Measurements from ENCODE around the gene MMP23B.

MMP23B gene

GRCh38 chr1:1680031-1680911 is 48.3 kb downstream of the MMP23B start:
- Histone ChIP-seq H3K4me3 (ENCODE audit: low read length) (no peak overlapping the region), H3K9me3 (replicated peaks; ENCODE audit: low read length) (no peaks in the 10 kb centered on the region), H3K27me3 (ENCODE audit: control insufficient read depth, insufficient read depth, low read length) (no peaks in the 10 kb centered on the region), H3K4me1 (ENCODE audit: control insufficient read depth, insufficient read depth, low read length) (no peaks in the 10 kb centered on the region), H3K36me3 (ENCODE audit: insufficient read depth, low read length) (peaks cover 10% of the 10 kb centered on the region), H3K9ac (ENCODE audit: low read depth, low read length) (no peak overlapping the region), H3K4me2 (ENCODE audit: low read length) (no peak overlapping the region)

- no peaks in the 10 kb centered on the region for H3K27me3 ChIP-seq (ENCODE audit: control insufficient read depth, insufficient read depth, low read length)
- no peaks in the 10 kb centered on the region for H3K4me1 ChIP-seq (ENCODE audit: control insufficient read depth, insufficient read depth, low read length)
- no peak overlapping the region for H3K9ac ChIP-seq (ENCODE audit: low read depth, low read length)
- no peak overlapping the region for H3K4me2 ChIP-seq (ENCODE audit: low read length)
- no peak overlapping the region for H3K4me3 ChIP-seq (ENCODE audit: low read length)
- H3K36me3 ChIP-seq (ENCODE audit: insufficient read depth, low read length) = peaks cover 10% of the 10 kb centered on the region
- no peaks in the 10 kb centered on the region for H3K9me3 ChIP-seq (replicated peaks; ENCODE audit: low read length)
Observed at GRCh38 chr1:1680912-1681273, 48.9 kb downstream of the MMP23B start.

DNA sequence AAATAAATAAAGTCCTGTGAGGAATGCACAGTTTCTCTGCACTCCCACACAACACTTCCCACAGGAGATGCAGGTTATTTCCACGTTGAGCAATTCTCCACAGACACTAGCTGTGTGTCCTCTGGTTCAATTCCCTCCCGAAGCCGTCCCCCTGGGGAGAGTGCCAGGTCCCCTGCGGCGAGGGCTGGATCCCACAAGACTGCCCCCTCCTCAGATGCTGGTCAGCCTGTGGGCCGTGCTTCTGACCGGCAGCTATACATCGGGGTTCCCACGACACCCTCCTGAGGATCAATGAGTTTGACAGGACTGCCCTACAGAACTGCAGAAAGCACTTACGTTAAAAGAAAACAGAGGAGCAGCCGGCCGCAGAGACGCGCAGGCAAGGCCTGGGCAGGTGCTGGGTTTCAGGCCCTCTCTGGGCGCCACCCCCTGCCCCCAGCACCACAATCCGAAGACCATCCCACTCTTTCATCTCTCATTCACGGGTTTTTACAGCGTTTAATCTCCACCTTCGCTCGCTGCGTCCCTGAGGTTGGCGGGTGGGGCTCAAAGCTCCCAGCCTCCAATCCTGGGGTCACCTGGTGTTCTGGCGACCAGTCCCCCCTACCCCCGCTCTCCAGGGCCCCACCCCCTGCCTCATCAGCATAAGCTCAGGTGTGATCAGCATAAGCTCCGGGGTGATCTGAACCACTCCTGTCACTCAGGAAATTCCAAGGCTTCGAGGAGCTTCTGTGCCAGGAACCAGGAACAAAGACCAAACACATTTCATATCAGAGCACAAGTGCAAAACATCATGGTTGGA is 51.3 kb downstream of the MMP23B start:
- Histone ChIP-seq H3K27me3 (ENCODE audit: control insufficient read depth, insufficient read depth, low read length) (no peaks in the 10 kb centered on the region), H3K4me1 (ENCODE audit: control insufficient read depth, insufficient read depth, low read length) (peaks cover 8% of the 10 kb centered on the region), H3K4me2 (ENCODE audit: low read length) (no peak overlapping the region), H3K4me3 (ENCODE audit: low read length) (no peak overlapping the region), H3K36me3 (ENCODE audit: insufficient read depth, low read length) (peaks cover 10% of the 10 kb centered on the region), H3K9ac (ENCODE audit: low read depth, low read length) (no peak overlapping the region), H3K9me3 (replicated peaks; ENCODE audit: low read length) (no peaks in the 10 kb centered on the region)

Data from skeletal muscle satellite cell (primary cell).